PC-9 (cell line): ENCODE data around the gene EEA1. TPM values are rescaled to one million over a fixed set of nuclear protein-coding genes. Genes with fewer than 3 reads are reported as not detected.
A peak's percentile ranks its signal among the peaks of the same experiment; 100 is the strongest.

ENCODE experiments used
- BruUV-seq: library from RNA; stranded (reverse); fragments of 400-500 nt; replicated peaks from 2 replicates; lab custom pipeline; 2021; lab: Mats Ljungman, UMichigan
- CTCF ChIA-PET: fragments of 300-600 bp; sonication (Branson Sonifier 250); formaldehyde crosslinking; loops from one replicate; lab custom pipeline; 2022; ENCODE audit warnings: antibody characterized with exemption; lab: Charles Lee
- POLR2A ChIA-PET: fragments of 300-600 bp; sonication (Branson Sonifier 250); formaldehyde crosslinking; loops from one replicate; lab custom pipeline; 2022; ENCODE audit warnings: antibody characterized with exemption; ENCODE audit not compliant: unreplicated experiment; lab: Charles Lee
- DNase-seq, 2 experiments: peaks; one replicate each; pipeline versions ENCODE4 v3.0.0 to v3.0.0-alpha.2; 2015 to 2022; ENCODE audit warnings: mixed read lengths in 1 of 2
- H2AFZ ChIP-seq: fragments of 200-600 bp; sonication (generic); 2 replicates; pipeline ENCODE4 v1.8.1; 2017; ENCODE audit warnings: antibody characterized with exemption
- H3F3A ChIP-seq: fragments of 200-600 bp; sonication (generic); 2 replicates; pipeline ENCODE4 v1.8.1; 2017; ENCODE audit warnings: antibody characterized with exemption, mild to moderate bottlenecking, low read depth; ENCODE audit not compliant: insufficient read depth
- H3K27ac ChIP-seq: fragments of 200-600 bp; sonication (generic); 2 replicates; pipeline ENCODE4 v1.6.1; 2016; ENCODE audit warnings: mixed run types
- H3K27me3 ChIP-seq: fragments of 200-600 bp; sonication (generic); 2 replicates; pipeline ENCODE4 v1.6.1; 2016; ENCODE audit warnings: low read depth, mixed run types; ENCODE audit not compliant: insufficient read depth
- H3K36me3 ChIP-seq: fragments of 200-600 bp; sonication (generic); 2 replicates; pipeline ENCODE4 v1.6.1; 2016; ENCODE audit warnings: low read depth, mixed run types
- H3K4me1 ChIP-seq: fragments of 200-600 bp; sonication (generic); replicated peaks from 2 replicates; pipeline ENCODE4 v1.6.1; 2016; ENCODE audit warnings: mixed run types; ENCODE audit not compliant: insufficient read depth
- H3K4me2 ChIP-seq: fragments of 200-600 bp; sonication (generic); 2 replicates; pipeline ENCODE4 v1.6.1; 2017; ENCODE audit warnings: mixed run types
- H3K4me3 ChIP-seq: fragments of 200-600 bp; sonication (generic); 2 replicates; pipeline ENCODE4 v1.6.1; 2016; ENCODE audit warnings: mixed run types
- H3K79me2 ChIP-seq: fragments of 200-600 bp; sonication (generic); 2 replicates; pipeline ENCODE4 v1.6.1; 2017; ENCODE audit warnings: low read depth, mixed run types
- H3K9me2 ChIP-seq: fragments of 200-600 bp; sonication (generic); 2 replicates; pipeline ENCODE4 v1.8.1; 2017; ENCODE audit warnings: mild to moderate bottlenecking; ENCODE audit not compliant: insufficient read depth
- H3K9me3 ChIP-seq: fragments of 200-600 bp; sonication (generic); 2 replicates; pipeline ENCODE4 v1.8.1; 2016; ENCODE audit warnings: low read depth; ENCODE audit not compliant: insufficient read depth
- H4K20me1 ChIP-seq: fragments of 200-600 bp; sonication (generic); 2 replicates; pipeline ENCODE4 v1.8.1; 2017; ENCODE audit not compliant: insufficient read depth
- CTCF ChIP-seq: fragments of 200-600 bp; sonication (generic); conservative IDR thresholded peaks from 2 replicates; pipeline ENCODE4 v1.6.1; 2017; ENCODE audit warnings: mixed run types, antibody characterized with exemption, mild to moderate bottlenecking, moderate library complexity
- EZH2 ChIP-seq: fragments of 200-600 bp; sonication (generic); IDR thresholded peaks from 2 replicates; pipeline ENCODE4 v1.8.0; 2017; ENCODE audit warnings: antibody characterized with exemption, low read depth
- intact Hi-C: fragments of 100-400 bp; cut with micrococcal nuclease; formaldehyde crosslinking; loops from one replicate; pipeline ENCODE4 v1.10.0; 2022; ENCODE audit not compliant: unreplicated experiment
- total RNA-seq: library from RNA; stranded (reverse); gene quantifications from 2 replicates; pipeline ENCODE4 v1.2.3, GENCODE V29; 2021

EEA1 gene
- total RNA-seq, 1 experiment from 2014 or later: 15.7 TPM

DNA sequence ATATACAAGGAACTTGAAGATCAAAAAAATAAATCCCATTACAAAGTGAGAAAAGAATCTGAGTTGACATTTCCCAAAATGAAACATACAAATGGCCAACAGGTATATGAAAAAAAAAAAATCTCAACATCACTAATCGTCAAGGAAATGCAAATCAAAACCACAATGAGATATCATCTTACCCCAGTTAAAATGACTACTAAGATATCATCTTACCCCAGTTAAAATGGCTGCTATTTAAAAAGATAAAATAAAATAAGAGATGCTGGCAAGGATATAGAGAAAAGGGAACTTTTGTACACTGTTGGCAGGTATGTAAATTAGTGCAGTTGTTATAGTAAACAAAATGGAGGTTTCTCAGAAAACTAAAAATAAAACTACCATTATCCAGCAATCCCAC, 181.9 kb downstream of the EEA1 start:
- Histone ChIP-seq H4K20me1 (no peaks in the 10 kb centered on the region), H3K27me3 (no peaks in the 10 kb centered on the region), H2AFZ (no peak overlapping the region), H3K4me3 (no peak overlapping the region), H3K4me1 (peaks cover 13% of the 10 kb centered on the region), H3K4me2 (no peak overlapping the region), H3K9me3 (no peaks in the 10 kb centered on the region), H3K36me3 (no peaks in the 10 kb centered on the region), H3K27ac (no peak overlapping the region; the same call in 1 of the 2 replicates), H3F3A (no peaks in the 10 kb centered on the region), H3K9me2 (no peaks in the 10 kb centered on the region), H3K79me2 (no peaks in the 10 kb centered on the region)
- BruUV-seq: no TSS peak
- ChIA-PET POLR2A (no interaction called here), CTCF (interaction anchor here (0.6 kb wide), 1 partner anchor 1133 kb away, joined by 3 read pairs; no protein-coding TSS in a partner anchor)
- intact Hi-C loops: no loop called here
- DNase-seq: no peak
- TF ChIP-seq EZH2: no peak
- no peak for TF ChIP-seq CTCF

DNA sequence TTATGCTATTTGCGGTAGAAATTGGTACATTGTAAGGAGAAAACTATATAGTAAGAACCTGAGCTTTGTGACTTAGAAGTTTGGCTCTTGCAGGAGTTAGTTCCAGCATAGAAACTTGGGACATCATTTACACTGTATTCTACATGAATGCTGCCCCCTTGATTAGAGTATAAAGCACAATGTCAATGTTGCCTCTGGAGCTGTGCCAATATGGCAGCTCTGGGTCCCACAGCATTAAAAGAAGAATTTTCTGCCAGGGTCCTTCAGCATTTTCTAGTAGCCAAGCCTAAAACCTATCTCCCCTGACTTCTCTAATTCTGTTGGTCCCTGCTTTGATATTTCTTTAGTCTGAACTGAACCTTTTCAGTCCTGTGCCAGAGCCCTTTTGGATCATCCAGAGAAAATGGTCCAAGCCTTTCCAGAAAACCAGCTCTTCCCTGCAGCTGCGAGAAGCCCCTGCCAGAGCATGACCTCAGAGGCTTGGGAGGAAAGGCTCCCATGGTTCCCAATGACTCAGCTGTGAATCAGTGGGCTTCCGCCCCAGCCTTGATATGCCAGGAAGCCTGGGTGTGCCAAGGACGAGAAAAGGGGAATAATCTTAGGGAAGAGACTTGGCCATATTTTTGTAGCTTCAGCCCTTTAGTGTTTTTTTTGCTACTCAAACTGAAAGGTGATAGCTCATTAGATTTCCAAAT, 183.1 kb downstream of the EEA1 start:
- POLR2A ChIA-PET: interaction anchor here (0.6 kb wide), 1 partner anchor 24 kb away, joined by 3 read pairs; no protein-coding TSS in a partner anchor

DNA sequence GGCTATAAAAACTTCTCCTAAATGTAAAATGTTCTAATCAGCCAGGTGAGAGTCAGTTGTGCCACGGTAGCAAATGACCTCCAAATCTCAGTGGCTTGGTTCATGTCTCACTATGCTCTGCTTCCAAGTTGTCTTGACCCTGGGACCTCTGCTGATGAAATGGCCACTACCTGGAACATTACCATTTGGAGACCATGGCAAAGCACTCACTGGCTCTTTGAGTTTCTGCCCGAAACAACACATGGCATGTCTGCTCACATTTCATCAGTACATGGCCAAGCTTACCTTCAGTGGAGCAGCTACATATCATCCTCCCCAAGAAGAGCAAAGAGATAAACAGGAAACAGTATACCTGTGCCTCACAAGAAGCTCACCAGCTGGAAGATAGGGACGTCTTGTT, 186.1 kb downstream of the EEA1 start:
- no TSS peak for BruUV-seq
- CTCF ChIA-PET: no interaction called here
- POLR2A ChIA-PET: no interaction called here
- intact Hi-C loops: no loop called here
- H3K4me3 ChIP-seq: no peak overlapping the region
- no peaks in the 10 kb centered on the region for H4K20me1 ChIP-seq
- H3K9me3 ChIP-seq: no peaks in the 10 kb centered on the region
- no peak overlapping the region for H3K4me2 ChIP-seq
- no peaks in the 10 kb centered on the region for H3K27me3 ChIP-seq
- peaks cover 13% of the 10 kb centered on the region for H3K4me1 ChIP-seq
- H2AFZ ChIP-seq: no peak overlapping the region
- no peak overlapping the region for H3K27ac ChIP-seq
- H3K36me3 ChIP-seq: no peaks in the 10 kb centered on the region
- H3K79me2 ChIP-seq: no peaks in the 10 kb centered on the region
- no peak for TF ChIP-seq EZH2
- no peak for TF ChIP-seq CTCF
- H3K9me2 ChIP-seq: no peaks in the 10 kb centered on the region
- no peak for DNase-seq
- H3F3A ChIP-seq: no peaks in the 10 kb centered on the region

More for the DNA sequence above, 183.1 kb downstream of the EEA1 start:
- Histone ChIP-seq H3K4me2 (peak overlapping the region; percentile 15), H3K36me3 (no peaks in the 10 kb centered on the region), H3K4me3 (no peak overlapping the region), H3K9me2 (no peaks in the 10 kb centered on the region), H3F3A (no peaks in the 10 kb centered on the region), H3K27ac (peak overlapping the region; percentile 29; the same call in 1 of the 2 replicates), H4K20me1 (no peaks in the 10 kb centered on the region), H3K79me2 (no peaks in the 10 kb centered on the region), H3K9me3 (no peaks in the 10 kb centered on the region), H3K4me1 (peaks cover 13% of the 10 kb centered on the region), H2AFZ (peak overlapping the region; percentile 66; the same call in 1 of the 2 replicates), H3K27me3 (no peaks in the 10 kb centered on the region)
- BruUV-seq: no TSS peak
- intact Hi-C loops: no loop called here
- DNase-seq: peak; percentile 48 to 59
- CTCF ChIA-PET: interaction anchor here (0.6 kb wide), 1 partner anchor 1384 kb away, joined by 3 read pairs; no protein-coding TSS in a partner anchor
- TF ChIP-seq EZH2: no peak
- no peak for TF ChIP-seq CTCF
